ENCODE data around the gene SVEP1.

The SVEP1 gene

DNA sequence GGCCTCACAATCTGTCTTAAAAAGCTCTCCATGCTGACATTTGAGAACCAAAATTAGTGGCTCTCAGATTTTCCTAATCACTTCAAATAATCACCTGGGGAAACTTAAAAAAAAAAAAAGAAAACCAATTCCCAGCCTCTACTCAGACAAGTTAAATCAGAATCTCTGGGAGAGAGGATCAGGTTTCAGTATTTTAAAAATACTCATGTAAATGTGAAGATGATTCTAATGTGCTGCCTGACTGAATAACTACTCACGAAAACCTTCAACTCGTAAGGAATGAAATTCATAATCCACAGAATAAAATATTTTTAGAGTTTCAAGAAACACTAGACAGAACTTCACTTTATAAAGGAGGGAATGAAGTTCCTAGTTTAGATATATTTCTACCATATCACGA lies 114.4 kb downstream of the SVEP1 start:
- Mint-ChIP-seq H3K27me3 (ENCODE audit: low read depth) (no peaks in the 10 kb centered on the region), H3K9me3 (no peaks in the 10 kb centered on the region), H3K4me1 (ENCODE audit: low read depth) (no peaks in the 10 kb centered on the region), H3K4me3 (no peak overlapping the region), H3K36me3 (ENCODE audit: low read depth) (no peaks in the 10 kb centered on the region), H3K27ac (no peak overlapping the region)
- no peak for DNase-seq (ENCODE audit: low spot score)

DNA sequence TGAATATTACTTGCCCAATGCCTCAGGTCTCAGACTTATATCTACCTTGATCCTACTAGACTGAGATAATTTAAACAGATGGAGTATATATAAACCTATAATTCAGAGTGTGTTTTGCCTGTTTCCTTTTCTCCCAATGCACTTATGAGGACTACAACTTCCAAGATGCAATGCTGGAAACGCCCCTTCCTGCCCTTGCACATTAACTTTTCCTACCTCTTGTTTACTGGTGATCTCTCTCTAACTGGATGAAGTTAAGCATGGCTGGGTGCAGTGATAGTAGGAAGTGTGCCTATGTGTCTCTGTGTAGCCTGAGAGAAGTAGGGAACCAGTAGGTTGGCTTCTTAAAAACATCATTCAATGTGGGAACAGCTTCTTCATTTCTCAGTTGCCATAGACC lies 115.2 kb downstream of the SVEP1 start:
- Mint-ChIP-seq H3K27me3 (ENCODE audit: low read depth) (no peaks in the 10 kb centered on the region), H3K4me3 (no peak overlapping the region), H3K27ac (no peak overlapping the region), H3K9me3 (no peaks in the 10 kb centered on the region), H3K36me3 (ENCODE audit: low read depth) (no peaks in the 10 kb centered on the region), H3K4me1 (ENCODE audit: low read depth) (no peaks in the 10 kb centered on the region)
- no peak for DNase-seq (ENCODE audit: low spot score)

DNA sequence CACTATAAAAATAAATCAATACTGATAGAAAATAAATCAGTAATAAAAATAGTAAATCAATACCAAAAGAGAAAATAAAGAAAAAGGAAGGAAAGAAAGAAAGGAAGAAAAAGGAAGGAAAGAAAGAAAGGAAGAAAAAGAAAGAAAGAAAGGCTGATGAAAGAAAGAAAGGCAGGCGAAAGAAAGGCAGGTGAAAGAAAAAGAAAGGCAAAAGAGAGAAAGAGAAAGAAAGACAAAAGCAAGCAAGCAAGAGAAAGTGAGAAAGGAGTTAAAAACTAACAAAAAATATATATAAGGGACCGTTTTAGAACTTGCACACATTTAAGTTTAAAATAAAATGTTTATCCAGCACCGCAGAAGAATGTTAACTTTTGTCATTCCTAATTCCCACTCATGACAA lies 116.0 kb downstream of the SVEP1 start:
- no peak overlapping the region for H3K4me3 Mint-ChIP-seq
- H3K27me3 Mint-ChIP-seq (ENCODE audit: low read depth): no peaks in the 10 kb centered on the region
- no peak for DNase-seq (ENCODE audit: low spot score)
- H3K36me3 Mint-ChIP-seq (ENCODE audit: low read depth): no peaks in the 10 kb centered on the region
- no peak overlapping the region for H3K27ac Mint-ChIP-seq
- H3K4me1 Mint-ChIP-seq (ENCODE audit: low read depth): no peaks in the 10 kb centered on the region
- no peaks in the 10 kb centered on the region for H3K9me3 Mint-ChIP-seq

DNA sequence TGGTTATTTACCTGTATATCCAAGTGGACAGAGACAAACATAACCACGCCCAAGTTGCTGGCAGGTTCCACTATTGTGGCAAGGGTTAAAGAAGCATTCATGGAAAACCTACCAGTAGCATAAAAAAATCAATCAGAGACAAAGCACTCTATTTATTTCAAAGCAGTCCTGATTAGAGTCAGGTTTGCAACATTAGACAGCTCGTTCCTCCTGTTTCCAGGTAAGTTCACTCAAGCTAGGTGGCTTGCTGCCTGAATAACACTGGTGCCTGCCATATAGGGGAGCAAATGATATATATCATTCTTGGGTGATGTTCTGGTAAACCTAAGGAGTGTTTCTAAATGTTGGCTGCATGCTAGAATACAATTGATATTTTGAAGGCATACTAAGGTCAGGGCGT lies 122.3 kb downstream of the SVEP1 start:
- no peak overlapping the region for H3K27ac Mint-ChIP-seq

DNA sequence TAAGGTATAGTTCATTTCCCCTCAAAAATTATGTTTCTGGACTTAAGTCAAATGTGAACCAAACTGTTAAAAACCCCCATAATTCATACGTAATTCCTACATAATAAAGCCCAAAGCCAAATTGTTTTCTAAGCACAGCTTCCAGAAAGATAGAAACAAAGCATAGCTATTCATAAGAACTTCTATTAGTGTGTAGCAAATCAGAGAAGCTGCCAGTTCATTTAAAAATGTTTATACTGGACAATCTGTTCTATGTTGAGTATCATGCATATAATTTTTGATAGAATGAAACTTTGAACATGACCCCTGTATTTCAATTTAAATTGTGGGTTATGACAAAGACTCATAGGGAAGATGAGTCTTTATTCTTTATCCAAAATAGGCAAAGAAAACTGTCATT lies 122.9 kb downstream of the SVEP1 start:
- H3K27ac Mint-ChIP-seq: no peak overlapping the region
- no peaks in the 10 kb centered on the region for H3K9me3 Mint-ChIP-seq
- no peak overlapping the region for H3K4me3 Mint-ChIP-seq
- no peaks in the 10 kb centered on the region for H3K36me3 Mint-ChIP-seq (ENCODE audit: low read depth)
- DNase-seq (ENCODE audit: low spot score): no peak
- no peaks in the 10 kb centered on the region for H3K27me3 Mint-ChIP-seq (ENCODE audit: low read depth)
- H3K4me1 Mint-ChIP-seq (ENCODE audit: low read depth): no peaks in the 10 kb centered on the region

More for the DNA sequence above, 122.3 kb downstream of the SVEP1 start:
- H3K4me1 Mint-ChIP-seq (ENCODE audit: low read depth): no peaks in the 10 kb centered on the region
- H3K36me3 Mint-ChIP-seq (ENCODE audit: low read depth): no peaks in the 10 kb centered on the region
- no peak for DNase-seq (ENCODE audit: low spot score)
- no peak overlapping the region for H3K4me3 Mint-ChIP-seq
- no peaks in the 10 kb centered on the region for H3K9me3 Mint-ChIP-seq
- no peaks in the 10 kb centered on the region for H3K27me3 Mint-ChIP-seq (ENCODE audit: low read depth)

DNA sequence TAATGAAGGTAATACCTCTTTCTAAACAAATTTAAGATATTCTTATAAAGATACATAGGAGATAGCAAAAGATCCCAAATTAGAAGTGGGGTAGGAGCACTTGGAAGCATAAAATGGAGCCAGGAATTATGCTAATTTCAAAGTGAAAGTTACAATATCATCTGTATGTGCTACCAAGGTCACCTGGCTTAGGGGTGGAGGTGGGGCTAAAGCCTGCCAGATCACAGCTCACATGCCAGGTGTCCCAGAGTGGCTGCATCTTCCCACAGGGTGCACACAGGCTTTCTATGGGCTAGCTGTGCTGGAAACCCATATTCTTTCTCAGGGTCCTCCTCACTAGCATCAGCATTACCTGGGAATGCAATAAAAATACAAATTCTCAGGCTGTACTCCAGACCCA lies 123.7 kb downstream of the SVEP1 start:
- Mint-ChIP-seq H3K27ac (no peak overlapping the region), H3K36me3 (ENCODE audit: low read depth) (no peaks in the 10 kb centered on the region), H3K9me3 (no peaks in the 10 kb centered on the region), H3K4me3 (no peak overlapping the region), H3K4me1 (ENCODE audit: low read depth) (no peaks in the 10 kb centered on the region), H3K27me3 (ENCODE audit: low read depth) (no peaks in the 10 kb centered on the region)
- no peak for DNase-seq (ENCODE audit: low spot score)

DNA sequence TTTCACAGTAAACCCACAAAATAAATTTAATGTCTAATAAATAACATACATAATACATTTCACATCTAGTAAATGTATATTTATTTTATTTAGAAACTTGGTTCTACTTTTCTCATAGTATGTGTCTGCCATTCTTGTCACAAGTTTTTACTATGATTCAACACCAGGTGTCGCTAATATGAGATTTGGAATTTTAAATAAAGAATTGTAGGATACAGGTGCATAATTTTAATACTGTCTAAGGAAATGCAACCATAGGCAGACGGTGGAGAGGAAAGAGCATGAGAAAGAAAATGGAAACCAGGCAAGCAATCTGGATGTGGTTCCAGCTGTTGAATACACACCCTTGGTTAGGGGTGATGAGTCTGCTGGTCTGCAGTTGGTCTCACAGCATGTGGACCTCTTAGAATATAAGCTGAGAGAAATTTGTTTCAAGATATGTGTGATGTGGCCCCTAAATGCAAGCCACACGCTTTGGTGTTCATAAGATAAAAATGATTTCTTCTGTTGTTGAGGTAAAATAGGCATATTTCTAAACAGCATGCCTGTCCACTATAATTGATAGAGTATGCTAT lies 127.2 kb downstream of the SVEP1 start:
- no peak overlapping the region for H3K27ac Mint-ChIP-seq

DNA sequence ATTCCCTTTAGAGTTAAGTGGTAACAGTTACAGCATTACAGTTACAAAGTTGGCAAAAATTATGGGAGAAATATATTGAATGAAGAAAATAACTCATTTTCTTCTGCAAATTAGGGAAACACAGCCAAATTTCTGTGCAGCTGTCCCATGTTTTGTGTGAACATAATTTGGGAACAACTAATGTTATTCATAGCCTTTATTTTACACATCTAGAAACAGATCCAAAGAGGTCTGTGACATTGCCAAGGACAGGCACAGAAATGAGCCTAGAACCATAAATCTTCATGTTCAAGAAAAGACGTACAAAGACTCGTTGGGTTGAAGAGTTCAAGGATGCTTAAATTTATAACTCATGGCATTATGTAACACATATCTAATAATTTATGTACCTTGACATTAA lies 127.8 kb downstream of the SVEP1 start:
- Mint-ChIP-seq H3K9me3 (no peaks in the 10 kb centered on the region), H3K4me3 (no peak overlapping the region), H3K36me3 (ENCODE audit: low read depth) (no peaks in the 10 kb centered on the region), H3K27me3 (ENCODE audit: low read depth) (no peaks in the 10 kb centered on the region), H3K4me1 (ENCODE audit: low read depth) (no peaks in the 10 kb centered on the region), H3K27ac (no peak overlapping the region)
- DNase-seq (ENCODE audit: low spot score): no peak

More for the DNA sequence above, 127.2 kb downstream of the SVEP1 start:
- Mint-ChIP-seq H3K4me1 (ENCODE audit: low read depth) (no peaks in the 10 kb centered on the region), H3K27me3 (ENCODE audit: low read depth) (no peaks in the 10 kb centered on the region), H3K9me3 (no peaks in the 10 kb centered on the region), H3K36me3 (ENCODE audit: low read depth) (no peaks in the 10 kb centered on the region), H3K4me3 (no peak overlapping the region)
- DNase-seq (ENCODE audit: low spot score): no peak

DNA sequence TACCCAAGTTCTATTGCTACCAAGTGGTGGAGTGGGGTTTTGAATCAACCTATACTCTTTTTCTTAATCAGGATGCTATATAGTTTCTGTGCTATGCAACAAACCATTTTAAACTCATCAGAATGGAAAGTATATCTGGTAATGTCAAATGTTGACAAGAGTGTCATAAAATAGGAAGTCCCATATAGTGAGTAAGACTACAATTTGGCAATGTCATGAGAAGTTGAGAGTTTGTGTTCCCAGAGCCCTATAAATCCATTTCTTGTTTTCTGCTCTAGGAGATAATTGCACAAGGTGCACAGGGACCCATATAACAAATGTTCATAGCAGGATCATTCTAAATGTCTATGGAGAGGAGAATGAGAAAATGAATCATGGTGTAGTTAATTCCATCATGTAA lies 132.1 kb downstream of the SVEP1 start:
- H3K4me1 Mint-ChIP-seq (ENCODE audit: low read depth): no peaks in the 10 kb centered on the region
- no peaks in the 10 kb centered on the region for H3K27me3 Mint-ChIP-seq (ENCODE audit: low read depth)
- peaks cover 6% of the 10 kb centered on the region for H3K9me3 Mint-ChIP-seq
- no peaks in the 10 kb centered on the region for H3K36me3 Mint-ChIP-seq (ENCODE audit: low read depth)
- DNase-seq (ENCODE audit: low spot score): no peak
- H3K4me3 Mint-ChIP-seq: no peak overlapping the region
- no peak overlapping the region for H3K27ac Mint-ChIP-seq

DNA sequence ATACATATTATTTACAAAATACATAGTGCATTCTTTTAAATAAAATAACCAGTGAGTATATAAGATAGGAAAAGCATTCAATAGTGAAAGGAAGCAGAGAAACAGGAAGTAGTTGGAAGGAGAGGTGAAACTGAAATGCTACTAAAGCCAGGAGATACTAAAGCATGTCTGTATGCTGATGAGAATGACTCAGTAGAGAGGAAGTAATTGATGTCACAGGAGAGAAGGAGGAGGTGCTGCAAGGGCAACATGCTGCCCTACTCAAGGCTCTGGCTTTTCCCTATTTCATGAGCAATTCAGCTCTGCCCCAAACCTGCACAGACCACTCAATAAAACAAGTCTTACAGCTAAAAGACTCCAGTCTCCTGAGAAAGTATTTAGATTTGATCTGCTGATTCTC lies 133.4 kb downstream of the SVEP1 start:
- no peaks in the 10 kb centered on the region for H3K4me1 Mint-ChIP-seq (ENCODE audit: low read depth)
- H3K27ac Mint-ChIP-seq: no peak overlapping the region
- no peak for DNase-seq (ENCODE audit: low spot score)
- no peaks in the 10 kb centered on the region for H3K27me3 Mint-ChIP-seq (ENCODE audit: low read depth)
- H3K4me3 Mint-ChIP-seq: no peak overlapping the region
- H3K9me3 Mint-ChIP-seq: peaks cover 6% of the 10 kb centered on the region
- H3K36me3 Mint-ChIP-seq (ENCODE audit: low read depth): no peaks in the 10 kb centered on the region

DNA sequence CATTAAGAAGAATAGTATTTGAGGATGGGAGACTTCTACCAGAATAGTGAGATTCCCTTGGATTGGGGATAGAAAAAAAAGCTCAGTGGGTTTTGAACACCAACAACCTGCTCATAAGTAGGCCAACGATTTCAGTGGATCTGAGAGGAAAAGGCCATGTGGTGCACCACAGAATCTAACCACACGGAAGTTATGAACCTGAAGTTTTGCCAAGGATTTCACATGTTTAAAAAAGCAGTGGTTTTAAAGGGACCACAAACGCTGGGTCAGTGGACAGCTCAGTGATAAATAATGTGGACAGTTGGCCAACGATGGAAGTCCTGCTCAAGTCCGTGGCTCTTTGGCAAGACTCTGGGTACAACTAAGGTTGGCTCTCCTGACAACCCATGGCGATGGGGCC lies 134.6 kb downstream of the SVEP1 start:
- Mint-ChIP-seq H3K4me1 (ENCODE audit: low read depth) (no peaks in the 10 kb centered on the region), H3K9me3 (peaks cover 6% of the 10 kb centered on the region), H3K4me3 (no peak overlapping the region), H3K27me3 (ENCODE audit: low read depth) (no peaks in the 10 kb centered on the region), H3K36me3 (ENCODE audit: low read depth) (no peaks in the 10 kb centered on the region), H3K27ac (no peak overlapping the region)
- DNase-seq (ENCODE audit: low spot score): no peak

DNA sequence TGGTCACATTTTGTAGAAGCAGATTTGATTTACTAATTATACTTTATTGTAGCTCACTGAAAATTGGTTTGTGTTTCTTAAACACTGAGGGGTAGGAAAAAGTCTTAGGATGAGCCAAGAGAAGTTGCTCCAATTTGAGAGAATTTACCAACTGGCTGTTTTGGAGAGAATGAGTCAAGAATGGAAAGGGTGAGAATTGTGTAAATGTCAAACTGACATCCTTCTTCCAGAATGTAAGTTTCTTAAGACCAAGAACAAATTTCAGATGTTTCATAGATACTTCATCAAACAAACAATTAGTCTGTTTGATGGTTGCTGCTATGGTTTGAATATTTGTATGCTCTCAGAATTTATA lies 135.7 kb downstream of the SVEP1 start:
- Mint-ChIP-seq H3K4me3 (no peak overlapping the region), H3K27me3 (ENCODE audit: low read depth) (no peaks in the 10 kb centered on the region), H3K9me3 (peaks cover 6% of the 10 kb centered on the region), H3K36me3 (ENCODE audit: low read depth) (no peaks in the 10 kb centered on the region), H3K4me1 (ENCODE audit: low read depth) (no peaks in the 10 kb centered on the region), H3K27ac (no peak overlapping the region)
- DNase-seq (ENCODE audit: low spot score): no peak

DNA sequence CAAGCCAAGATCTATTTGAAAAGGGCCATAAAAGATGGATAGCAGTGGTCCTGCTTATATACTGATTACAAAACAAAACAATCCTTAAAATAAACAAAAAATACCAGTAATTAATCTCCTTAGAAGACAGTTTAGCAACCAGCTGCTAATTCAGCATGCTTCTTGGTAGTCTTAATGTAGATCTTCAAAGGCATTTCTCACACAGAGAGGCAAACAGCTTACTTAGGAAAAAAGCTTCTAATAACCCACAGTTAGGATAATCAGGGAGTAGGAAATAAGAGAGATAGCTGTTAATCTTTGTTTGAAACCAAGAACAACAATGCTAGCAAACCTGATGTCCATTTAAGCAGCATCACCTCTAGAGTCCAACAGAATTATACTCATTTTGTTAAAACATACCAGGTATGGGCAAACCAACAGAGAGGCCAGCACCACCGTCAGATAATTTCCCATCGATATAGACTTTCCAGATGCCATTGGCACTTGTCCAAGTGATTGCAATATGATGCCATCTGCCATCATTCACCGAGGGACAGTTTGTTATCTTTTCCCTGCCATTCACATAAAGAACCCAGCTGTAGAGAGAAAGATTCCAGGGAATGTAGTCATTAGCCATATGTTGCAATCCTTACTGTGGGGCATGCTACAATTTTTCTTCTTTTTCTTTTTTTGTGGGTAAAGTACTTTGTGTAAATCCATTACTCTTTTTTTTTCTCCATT lies 136.2 kb downstream of the SVEP1 start:
- H3K36me3 Mint-ChIP-seq (ENCODE audit: low read depth): no peaks in the 10 kb centered on the region
- DNase-seq (ENCODE audit: low spot score): no peak
- H3K4me1 Mint-ChIP-seq (ENCODE audit: low read depth): no peaks in the 10 kb centered on the region
- peaks cover 6% of the 10 kb centered on the region for H3K9me3 Mint-ChIP-seq
- H3K27ac Mint-ChIP-seq: no peak overlapping the region
- no peak overlapping the region for H3K4me3 Mint-ChIP-seq
- H3K27me3 Mint-ChIP-seq (ENCODE audit: low read depth): no peaks in the 10 kb centered on the region

DNA sequence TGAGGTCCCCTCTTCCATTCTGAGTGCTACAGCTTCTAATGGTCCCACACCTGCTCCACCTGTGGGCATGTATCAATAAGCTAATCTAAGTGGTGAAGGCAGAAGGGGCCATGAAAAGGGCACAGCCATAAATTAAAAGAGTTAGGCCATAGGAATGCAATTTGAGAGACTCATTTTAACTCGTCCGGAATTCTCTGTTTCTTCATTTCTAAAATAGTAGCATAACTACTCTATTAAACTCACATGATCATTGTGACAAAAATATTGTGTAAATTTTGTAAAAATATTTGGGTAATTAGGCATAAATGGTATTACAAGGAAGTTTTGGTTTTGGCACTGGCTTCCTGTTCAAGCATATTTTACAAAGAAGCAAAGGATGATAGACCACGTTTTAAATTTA lies 138.7 kb downstream of the SVEP1 start:
- H3K27me3 Mint-ChIP-seq (ENCODE audit: low read depth): no peaks in the 10 kb centered on the region
- no peaks in the 10 kb centered on the region for H3K4me1 Mint-ChIP-seq (ENCODE audit: low read depth)
- H3K4me3 Mint-ChIP-seq: no peak overlapping the region
- H3K27ac Mint-ChIP-seq: no peak overlapping the region
- H3K9me3 Mint-ChIP-seq: no peaks in the 10 kb centered on the region
- no peaks in the 10 kb centered on the region for H3K36me3 Mint-ChIP-seq (ENCODE audit: low read depth)
- no peak for DNase-seq (ENCODE audit: low spot score)

DNA sequence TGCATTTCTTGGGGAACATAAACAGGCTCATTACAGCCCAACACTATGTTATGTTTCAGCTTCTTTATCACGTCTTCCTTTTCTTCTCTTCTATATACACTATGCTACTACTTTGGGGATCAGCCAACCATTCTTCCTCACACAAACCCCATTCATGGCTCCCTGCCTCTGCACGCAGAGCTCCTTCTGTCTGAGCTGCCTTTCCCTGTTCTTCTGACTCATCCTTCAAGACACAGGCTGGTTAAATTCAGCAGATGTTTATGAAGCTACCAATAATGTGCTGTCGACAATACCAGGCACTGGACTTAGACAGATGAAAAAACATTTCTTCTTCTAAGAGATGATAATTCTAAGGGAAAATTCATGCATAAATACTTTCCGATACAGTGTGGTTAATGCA lies 139.4 kb downstream of the SVEP1 start:
- Mint-ChIP-seq H3K27me3 (ENCODE audit: low read depth) (no peaks in the 10 kb centered on the region), H3K4me3 (no peak overlapping the region), H3K36me3 (ENCODE audit: low read depth) (no peaks in the 10 kb centered on the region), H3K27ac (no peak overlapping the region), H3K4me1 (ENCODE audit: low read depth) (no peaks in the 10 kb centered on the region), H3K9me3 (no peaks in the 10 kb centered on the region)
- no peak for DNase-seq (ENCODE audit: low spot score)

All from T-helper 2 cell treated with Interferon-gamma antibody and Interleukin-4, amounts not matched to agents 5 μg/mL and 100 μg/mL, for 36 hours (primary cell).